Measurements from ENCODE around the gene SCFD2.
A peak's percentile ranks its signal among the peaks of the same experiment; 100 is the strongest.

Gene SCFD2

DNA sequence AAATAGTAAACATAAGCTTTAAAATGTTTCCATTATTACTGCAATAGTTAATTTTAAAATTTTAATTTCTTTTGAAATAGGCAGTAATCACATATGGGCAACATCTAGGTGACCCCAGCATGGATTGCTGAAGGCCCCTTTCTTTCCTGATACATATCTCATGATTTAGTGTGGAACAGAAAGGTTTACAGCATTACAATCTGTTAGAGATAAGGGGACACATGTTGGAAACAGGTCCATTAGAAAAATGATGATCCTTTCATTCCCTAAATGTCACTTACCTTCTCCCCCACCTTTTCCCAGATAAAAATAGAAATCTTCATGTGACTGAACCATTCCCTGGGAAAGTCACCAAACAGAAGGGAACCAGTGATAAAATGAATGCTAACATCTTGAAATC, 413.3 kb downstream of the SCFD2 start:
- TF ChIP-seq EZH2 (IDR thresholded peaks at IDR 0.05; ENCODE audit: borderline replicate concordance, low read depth, low read length, severe bottlenecking): no peak
- TF ChIP-seq, protein P1, sequence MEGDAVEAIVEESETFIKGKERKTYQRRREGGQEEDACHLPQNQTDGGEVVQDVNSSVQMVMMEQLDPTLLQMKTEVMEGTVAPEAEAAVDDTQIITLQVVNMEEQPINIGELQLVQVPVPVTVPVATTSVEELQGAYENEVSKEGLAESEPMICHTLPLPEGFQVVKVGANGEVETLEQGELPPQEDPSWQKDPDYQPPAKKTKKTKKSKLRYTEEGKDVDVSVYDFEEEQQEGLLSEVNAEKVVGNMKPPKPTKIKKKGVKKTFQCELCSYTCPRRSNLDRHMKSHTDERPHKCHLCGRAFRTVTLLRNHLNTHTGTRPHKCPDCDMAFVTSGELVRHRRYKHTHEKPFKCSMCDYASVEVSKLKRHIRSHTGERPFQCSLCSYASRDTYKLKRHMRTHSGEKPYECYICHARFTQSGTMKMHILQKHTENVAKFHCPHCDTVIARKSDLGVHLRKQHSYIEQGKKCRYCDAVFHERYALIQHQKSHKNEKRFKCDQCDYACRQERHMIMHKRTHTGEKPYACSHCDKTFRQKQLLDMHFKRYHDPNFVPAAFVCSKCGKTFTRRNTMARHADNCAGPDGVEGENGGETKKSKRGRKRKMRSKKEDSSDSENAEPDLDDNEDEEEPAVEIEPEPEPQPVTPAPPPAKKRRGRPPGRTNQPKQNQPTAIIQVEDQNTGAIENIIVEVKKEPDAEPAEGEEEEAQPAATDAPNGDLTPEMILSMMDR (IDR thresholded peaks at IDR 0.05; ENCODE audit: borderline replicate concordance, extremely low read depth, low read length, poor library complexity, severe bottlenecking): no peak
- no peaks in the 10 kb centered on the region for H3K27me3 ChIP-seq (ENCODE audit: insufficient read depth, low read length, poor library complexity)
- H3K79me2 ChIP-seq (ENCODE audit: insufficient read depth, low read length): no peaks in the 10 kb centered on the region
- DNase-seq (no peak), ATAC-seq (ENCODE audit: insufficient read depth, low read depth) (no peak)
- H3K4me1 ChIP-seq (ENCODE audit: insufficient read depth, low read length): no peaks in the 10 kb centered on the region
- H4K20me1 ChIP-seq (ENCODE audit: insufficient read depth, low read length): no peaks in the 10 kb centered on the region
- no peak overlapping the region for H2AFZ ChIP-seq (ENCODE audit: low read depth, low read length)
- H3K27ac ChIP-seq (ENCODE audit: low read length): no peak overlapping the region
- no peak overlapping the region for H3K9ac ChIP-seq (ENCODE audit: low read depth, low read length)
- no peaks in the 10 kb centered on the region for H3K36me3 ChIP-seq (ENCODE audit: insufficient read depth, low read length)
- no peak overlapping the region for H3K4me3 ChIP-seq (ENCODE audit: low read depth in 1 of 2, low read length in 2 of 2)
- H3K9me3 ChIP-seq (ENCODE audit: insufficient read depth, low read length, severe bottlenecking): no peaks in the 10 kb centered on the region
- no peak overlapping the region for H3K4me2 ChIP-seq (ENCODE audit: insufficient read depth, low read length)

DNA sequence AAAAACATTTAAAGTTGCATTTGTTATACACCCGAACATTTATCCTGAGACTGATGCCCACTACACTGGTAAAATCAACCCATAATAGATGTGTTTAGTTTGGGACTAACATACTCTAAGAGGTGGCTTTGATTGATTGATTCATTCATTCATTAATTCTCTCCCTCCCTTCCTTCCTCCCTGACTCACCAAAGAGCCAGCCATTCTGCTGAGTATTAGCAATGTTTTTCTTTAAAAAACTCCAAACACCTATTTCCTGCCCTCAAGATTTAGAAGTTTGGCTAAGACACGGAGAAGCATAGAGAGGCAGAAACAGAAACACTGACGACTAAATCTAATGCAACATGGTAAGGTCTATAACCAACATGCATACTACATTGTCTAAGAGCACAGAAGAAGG, 414.8 kb downstream of the SCFD2 start:
- TF ChIP-seq EZH2 (IDR thresholded peaks at IDR 0.05; ENCODE audit: borderline replicate concordance, low read depth, low read length, severe bottlenecking): no peak
- TF ChIP-seq, protein P1 (IDR thresholded peaks at IDR 0.05; ENCODE audit: borderline replicate concordance, extremely low read depth, low read length, poor library complexity, severe bottlenecking): no peak
- Histone ChIP-seq H3K27ac (ENCODE audit: low read length) (no peak overlapping the region), H3K9ac (ENCODE audit: low read depth, low read length) (no peak overlapping the region), H3K79me2 (ENCODE audit: insufficient read depth, low read length) (no peaks in the 10 kb centered on the region), H2AFZ (ENCODE audit: low read depth, low read length) (no peak overlapping the region), H3K36me3 (ENCODE audit: insufficient read depth, low read length) (no peaks in the 10 kb centered on the region), H3K4me1 (ENCODE audit: insufficient read depth, low read length) (no peaks in the 10 kb centered on the region), H3K4me3 (ENCODE audit: low read depth in 1 of 2, low read length in 2 of 2) (no peak overlapping the region), H3K27me3 (ENCODE audit: insufficient read depth, low read length, poor library complexity) (no peaks in the 10 kb centered on the region), H3K4me2 (ENCODE audit: insufficient read depth, low read length) (no peak overlapping the region), H4K20me1 (ENCODE audit: insufficient read depth, low read length) (no peaks in the 10 kb centered on the region), H3K9me3 (ENCODE audit: insufficient read depth, low read length, severe bottlenecking) (no peaks in the 10 kb centered on the region)
- DNase-seq (no peak), ATAC-seq (ENCODE audit: insufficient read depth, low read depth) (no peak)

DNA sequence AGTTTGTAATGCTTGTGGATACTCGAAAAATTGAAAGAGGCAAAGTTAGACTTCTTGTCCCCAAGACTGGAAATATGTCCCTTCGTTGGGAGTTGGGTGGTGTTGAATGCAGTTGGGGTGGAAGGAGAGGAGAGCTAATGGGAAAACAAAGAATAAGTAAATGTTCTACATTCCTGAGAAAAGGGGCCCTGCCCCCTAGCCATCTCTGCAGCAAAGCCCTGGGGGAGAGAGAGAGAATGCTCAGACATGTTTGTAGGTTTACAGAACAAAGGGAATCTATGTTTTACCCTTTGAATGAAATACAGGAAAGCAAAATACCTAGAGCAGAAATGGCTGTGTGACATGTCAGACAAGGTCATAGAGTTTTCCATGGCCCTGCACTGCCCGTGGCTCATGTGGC, 415.6 kb downstream of the SCFD2 start:
- Histone ChIP-seq H3K27me3 (ENCODE audit: insufficient read depth, low read length, poor library complexity) (no peaks in the 10 kb centered on the region), H3K4me2 (ENCODE audit: insufficient read depth, low read length) (no peak overlapping the region), H4K20me1 (ENCODE audit: insufficient read depth, low read length) (no peaks in the 10 kb centered on the region), H3K9me3 (ENCODE audit: insufficient read depth, low read length, severe bottlenecking) (no peaks in the 10 kb centered on the region), H3K4me3 (ENCODE audit: low read depth in 1 of 2, low read length in 2 of 2) (no peak overlapping the region), H3K9ac (ENCODE audit: low read depth, low read length) (no peak overlapping the region), H3K36me3 (ENCODE audit: insufficient read depth, low read length) (no peaks in the 10 kb centered on the region), H3K79me2 (ENCODE audit: insufficient read depth, low read length) (no peaks in the 10 kb centered on the region), H3K4me1 (ENCODE audit: insufficient read depth, low read length) (no peaks in the 10 kb centered on the region), H3K27ac (ENCODE audit: low read length) (no peak overlapping the region), H2AFZ (ENCODE audit: low read depth, low read length) (no peak overlapping the region)
- ATAC-seq (ENCODE audit: insufficient read depth, low read depth) (no peak), DNase-seq (no peak)
- TF ChIP-seq EZH2 (IDR thresholded peaks at IDR 0.05; ENCODE audit: borderline replicate concordance, low read depth, low read length, severe bottlenecking): no peak
- TF ChIP-seq, protein P1 (IDR thresholded peaks at IDR 0.05; ENCODE audit: borderline replicate concordance, extremely low read depth, low read length, poor library complexity, severe bottlenecking): no peak

DNA sequence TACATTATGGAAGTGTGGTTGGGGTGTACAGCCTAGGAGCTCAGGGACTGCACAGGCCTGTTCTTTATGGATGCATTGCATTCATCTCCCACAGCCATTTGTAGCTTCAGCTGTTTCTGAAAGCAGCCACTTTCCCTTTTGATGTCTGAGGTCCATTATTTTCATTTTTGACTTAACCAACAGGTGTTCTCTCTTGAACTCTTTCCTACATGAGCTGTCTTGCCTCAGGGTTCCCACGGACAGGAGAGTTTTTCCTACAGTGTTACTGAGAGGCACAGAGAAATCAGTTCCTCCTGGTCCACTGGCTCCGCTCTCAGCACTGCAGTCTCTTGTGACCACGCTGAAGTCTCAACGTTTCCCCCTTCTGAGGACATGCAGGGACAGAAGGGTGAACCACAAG, 416.5 kb downstream of the SCFD2 start:
- DNase-seq (no peak), ATAC-seq (ENCODE audit: insufficient read depth, low read depth) (peak; percentile 22; the same call in 2 of the 3 replicates)
- no peak overlapping the region for H3K4me3 ChIP-seq (ENCODE audit: low read depth in 1 of 2, low read length in 2 of 2)
- H3K4me1 ChIP-seq (ENCODE audit: insufficient read depth, low read length): no peaks in the 10 kb centered on the region
- no peaks in the 10 kb centered on the region for H3K9me3 ChIP-seq (ENCODE audit: insufficient read depth, low read length, severe bottlenecking)
- H3K27ac ChIP-seq (ENCODE audit: low read length): no peak overlapping the region
- H3K4me2 ChIP-seq (ENCODE audit: insufficient read depth, low read length): no peak overlapping the region
- H4K20me1 ChIP-seq (ENCODE audit: insufficient read depth, low read length): no peaks in the 10 kb centered on the region
- H3K36me3 ChIP-seq (ENCODE audit: insufficient read depth, low read length): no peaks in the 10 kb centered on the region
- H3K27me3 ChIP-seq (ENCODE audit: insufficient read depth, low read length, poor library complexity): no peaks in the 10 kb centered on the region
- TF ChIP-seq, protein P1 (IDR thresholded peaks at IDR 0.05; ENCODE audit: borderline replicate concordance, extremely low read depth, low read length, poor library complexity, severe bottlenecking): no peak
- TF ChIP-seq EZH2 (IDR thresholded peaks at IDR 0.05; ENCODE audit: borderline replicate concordance, low read depth, low read length, severe bottlenecking): no peak
- no peak overlapping the region for H2AFZ ChIP-seq (ENCODE audit: low read depth, low read length)
- H3K79me2 ChIP-seq (ENCODE audit: insufficient read depth, low read length): no peaks in the 10 kb centered on the region
- H3K9ac ChIP-seq (ENCODE audit: low read depth, low read length): no peak overlapping the region

All from DND-41 (cell line).